GM19239 (cell line): Measurements from ENCODE around the gene SEPTIN12.

Experiments
- DNase-seq: peaks from one replicate; pipeline ENCODE4 v3.0.0; 2011; ENCODE audit warnings: low spot score; ENCODE audit not compliant: insufficient read length
- FAIRE-seq: peaks from 2 replicates; lab custom pipeline; 2011; peaks lifted over from hg19 to GRCh38; lab: Jason Lieb, UNC

The SEPTIN12 gene

GRCh38 chr16:4803898-4804762, 16.0 kb upstream of the SEPTIN12 start:
- DNase-seq, result no peak
- FAIRE-seq, result no peak

GRCh38 chr16:4803401-4803844, 15.3 kb upstream of the SEPTIN12 start:
- FAIRE-seq (no peak), DNase-seq (no peak)

GRCh38 chr16:4802659-4803287, 14.6 kb upstream of the SEPTIN12 start:
- DNase-seq (peak; percentile 94), FAIRE-seq (peak; percentile 92)

- DNase-seq (peak; percentile 65), FAIRE-seq (peak; percentile 80)
These were observed 14.0 kb upstream of the SEPTIN12 start, which contains the start of gene ROGDI for GRCh38 chr16:4801962-4802658. Gene ROGDI, minus strand, starts transcription at chr16:4802633. Its CDS starts 62 bp downstream, at chr16:4802571.

GRCh38 chr16:4801051-4801961, 13.2 kb upstream of the SEPTIN12 start:
- no peak for FAIRE-seq

GRCh38 chr16:4800290-4801041, 12.3 kb upstream of the SEPTIN12 start:
- FAIRE-seq (peak; percentile 79), DNase-seq (peak; percentile 46)

More at GRCh38 chr16:4801051-4801961, 13.2 kb upstream of the SEPTIN12 start:
- DNase-seq, result no peak

- FAIRE-seq (no peak), DNase-seq (no peak)
These were observed 11.2 kb upstream of the SEPTIN12 start for GRCh38 chr16:4799171-4799855.

GRCh38 chr16:4798456-4798855, 10.3 kb upstream of the SEPTIN12 start:
- FAIRE-seq, result no peak
- no peak for DNase-seq

- no peak for FAIRE-seq
- DNase-seq, result no peak
These were observed 9.7 kb upstream of the SEPTIN12 start for GRCh38 chr16:4797805-4798252.

GRCh38 chr16:4796982-4797804, 9.0 kb upstream of the SEPTIN12 start:
- FAIRE-seq, result no peak
- no peak for DNase-seq

- DNase-seq, result no peak
- no peak for FAIRE-seq
These were observed 7.9 kb upstream of the SEPTIN12 start for GRCh38 chr16:4795828-4796572.

- DNase-seq, result no peak
- FAIRE-seq, result no peak
These were observed 7.2 kb upstream of the SEPTIN12 start, which contains the start of gene SMIM22 for GRCh38 chr16:4795181-4795827. Gene SMIM22, plus strand, starts transcription at chr16:4795369. Its CDS starts 366 bp downstream, at chr16:4795735.

- DNase-seq, result no peak
- no peak for FAIRE-seq
These were observed 4.9 kb upstream of the SEPTIN12 start for GRCh38 chr16:4792951-4793513.

GRCh38 chr16:4790871-4791270, 2.7 kb upstream of the SEPTIN12 start:
- FAIRE-seq, result no peak

GRCh38 chr16:4790261-4790660, 2.1 kb upstream of the SEPTIN12 start:
- FAIRE-seq (no peak), DNase-seq (no peak)

More at GRCh38 chr16:4790871-4791270, 2.7 kb upstream of the SEPTIN12 start:
- no peak for DNase-seq

- DNase-seq (no peak), FAIRE-seq (no peak)
These were observed 765 bp upstream of the SEPTIN12 start for GRCh38 chr16:4788910-4789309.
